CD4-positive, alpha-beta T cell (primary cell): Measurements from ENCODE around the gene POLL. TPM values are rescaled to one million over a fixed set of nuclear protein-coding genes. Genes with fewer than 3 reads are reported as not detected.

Source experiments
- ATAC-seq: fragments of 200-7000 bp; cut with Tn5 transposase; one replicate; pipeline ENCODE4 v1.10.0; 2022; ENCODE audit warnings: mild to moderate bottlenecking; ENCODE audit not compliant: poor library complexity
- CTCF ChIA-PET: fragments of 350-600 bp; sonication (Branson Sonifier 250); formaldehyde crosslinking; loops from one replicate; lab custom pipeline; 2021; ENCODE audit warnings: antibody characterized with exemption, inconsistent platforms; lab: Charles Lee
- POLR2A ChIA-PET: fragments of 350-600 bp; sonication (Branson Sonifier 250); formaldehyde crosslinking; loops from one replicate; lab custom pipeline; 2021; ENCODE audit warnings: antibody characterized with exemption, inconsistent platforms; lab: Charles Lee
- DNase-seq, 14 experiments: peaks; one replicate each; pipeline ENCODE4 v3.0.0-alpha.2; 2013 to 2020; ENCODE audit warnings: mixed read lengths in 2 of 14
- H3K27ac ChIP-seq, 2 donors: one replicate each; pipeline versions ENCODE4 v1.5.1 to v1.7.0; 2013; ENCODE audit warnings: low read length in 2 of 2, low read depth in 1 of 2, mild to moderate bottlenecking in 1 of 2
- H3K27me3 ChIP-seq, 2 experiments: 1 replicate in 1 of 2; 2 replicates in 1 of 2; pipeline versions ENCODE4 v1.6.1 to v1.7.0; 2013; ENCODE audit warnings: low read length in 2 of 2, control low read depth in 1 of 2, mild to moderate bottlenecking in 1 of 2, moderate library complexity in 1 of 2; ENCODE audit not compliant: insufficient read depth in 2 of 2, control insufficient read depth in 1 of 2
- H3K36me3 ChIP-seq: one replicate; pipeline ENCODE4 v1.6.1; 2013; ENCODE audit warnings: low read length, control low read depth; ENCODE audit not compliant: insufficient read depth
- H3K4me1 ChIP-seq: one replicate; pipeline ENCODE4 v1.6.1; 2013; ENCODE audit warnings: low read length, control low read depth; ENCODE audit not compliant: insufficient read depth
- H3K4me3 ChIP-seq: one replicate; pipeline ENCODE4 v1.5.1; 2013; ENCODE audit warnings: mild to moderate bottlenecking, low read length, moderate library complexity
- H3K9me3 ChIP-seq, 2 experiments: 1 replicate in 1 of 2; 2 replicates in 1 of 2; pipeline versions ENCODE4 v1.6.1 to v1.7.0; 2013; ENCODE audit warnings: low read length in 2 of 2, mild to moderate bottlenecking in 2 of 2, control low read depth in 1 of 2, moderate library complexity in 1 of 2; ENCODE audit not compliant: control insufficient read depth in 1 of 2, insufficient read depth in 1 of 2
- H3K27ac Mint-ChIP-seq: one replicate; pipeline ENCODE4 v1.8.0; 2020; ENCODE audit warnings: mixed read lengths
- H3K27me3 Mint-ChIP-seq: one replicate; pipeline ENCODE4 v1.8.0; 2021; ENCODE audit warnings: mixed read lengths
- H3K36me3 Mint-ChIP-seq: one replicate; pipeline ENCODE4 v1.8.0; 2021; ENCODE audit warnings: low read depth, mixed read lengths
- H3K4me1 Mint-ChIP-seq: one replicate; pipeline ENCODE4 v1.8.0; 2021; ENCODE audit warnings: low read depth, mixed read lengths
- H3K4me3 Mint-ChIP-seq: one replicate; pipeline ENCODE4 v1.8.0; 2020; ENCODE audit warnings: mild to moderate bottlenecking, mixed read lengths
- H3K9me3 Mint-ChIP-seq: one replicate; pipeline ENCODE4 v1.8.0; 2020; ENCODE audit warnings: mixed read lengths
- intact Hi-C, 2 experiments: fragments of 100-400 bp; cut with DNase I in 1 of 2; cut with micrococcal nuclease in 1 of 2; formaldehyde crosslinking; loops; one replicate each; pipeline versions ENCODE4 v1.15.1 to v1.9.0; 2023 to 2025; cut with DNase I, micrococcal nuclease
- total RNA-seq, 174 experiments: library from RNA in 2 of 174; stranded (reverse) in 2 of 174; gene quantifications; one replicate each; pipeline ENCODE4 v1.2.3 and lab custom pipeline; 2021 to 2026
- TF ChIP-seq, protein P1 (sequence below): fragments of 200-600 bp; IDR thresholded peaks from one replicate; pipeline ENCODE4 v1.8.0; 2022; ENCODE audit warnings: antibody characterized with exemption, mild to moderate bottlenecking

POLL gene
- total RNA-seq, 2 experiments from 2014 or later: 23.3 to 24.3 TPM

DNA sequence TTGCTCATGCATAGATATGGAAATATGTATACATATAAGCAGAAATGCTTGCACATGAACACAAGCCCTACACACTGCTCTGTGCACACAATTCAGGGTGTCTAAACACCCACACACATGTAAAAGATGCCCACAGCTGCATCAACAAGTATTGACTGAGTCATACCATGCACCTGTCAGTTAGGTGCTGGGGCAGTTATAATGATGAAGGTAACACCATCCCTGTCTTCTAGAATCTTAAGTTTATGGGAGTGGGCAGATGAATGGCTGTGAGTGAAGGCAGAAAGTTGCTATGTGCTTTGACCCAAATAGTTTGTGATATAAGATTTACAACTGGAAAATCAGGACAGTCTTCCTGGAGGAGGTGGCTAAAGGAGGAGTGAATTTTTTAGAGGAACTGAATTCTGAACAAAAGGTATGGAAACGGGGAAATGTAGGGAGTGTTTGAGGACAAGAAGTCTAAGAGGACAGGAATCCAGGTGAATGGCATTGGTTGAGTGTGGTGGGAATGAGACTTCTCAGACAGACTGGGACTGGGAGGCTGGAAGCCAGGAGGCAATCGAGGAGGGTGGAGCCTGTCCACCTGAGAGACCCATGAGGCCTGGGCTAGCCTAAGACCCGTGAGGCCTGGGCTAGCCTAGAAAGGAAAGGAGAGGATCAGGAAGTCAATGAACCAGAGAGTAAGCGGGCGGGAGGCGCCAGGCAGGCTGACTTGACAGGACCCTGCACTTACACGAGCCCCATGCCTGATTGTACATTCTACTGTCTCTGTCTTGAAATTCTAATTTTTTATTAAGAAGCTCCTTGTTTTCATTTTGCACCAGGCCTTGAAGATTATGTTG is 20.7 kb downstream of the POLL start:
- H3K4me1 ChIP-seq: peaks cover 28% of the 10 kb centered on the region
- H3K4me3 Mint-ChIP-seq: no peak overlapping the region
- no peak for DNase-seq
- CTCF ChIA-PET: interaction anchor here (0.7 kb wide), 1 partner anchor 101 kb away, joined by 3 read pairs; no protein-coding TSS in a partner anchor
- H3K36me3 Mint-ChIP-seq: no peaks in the 10 kb centered on the region
- no peaks in the 10 kb centered on the region for H3K36me3 ChIP-seq
- intact Hi-C loops: loop anchor here in 1 of 2 experiments (1.0 to 10.0 kb wide), 2 partner anchors 293 to 353 kb away; no protein-coding TSS in a partner anchor
- peaks cover 65% of the 10 kb centered on the region for H3K27me3 Mint-ChIP-seq
- no peak for ATAC-seq
- H3K27me3 ChIP-seq: peaks cover 46 to 49% of the 10 kb centered on the region in 2 experiments
- H3K4me1 Mint-ChIP-seq: no peaks in the 10 kb centered on the region
- TF ChIP-seq, protein P1, sequence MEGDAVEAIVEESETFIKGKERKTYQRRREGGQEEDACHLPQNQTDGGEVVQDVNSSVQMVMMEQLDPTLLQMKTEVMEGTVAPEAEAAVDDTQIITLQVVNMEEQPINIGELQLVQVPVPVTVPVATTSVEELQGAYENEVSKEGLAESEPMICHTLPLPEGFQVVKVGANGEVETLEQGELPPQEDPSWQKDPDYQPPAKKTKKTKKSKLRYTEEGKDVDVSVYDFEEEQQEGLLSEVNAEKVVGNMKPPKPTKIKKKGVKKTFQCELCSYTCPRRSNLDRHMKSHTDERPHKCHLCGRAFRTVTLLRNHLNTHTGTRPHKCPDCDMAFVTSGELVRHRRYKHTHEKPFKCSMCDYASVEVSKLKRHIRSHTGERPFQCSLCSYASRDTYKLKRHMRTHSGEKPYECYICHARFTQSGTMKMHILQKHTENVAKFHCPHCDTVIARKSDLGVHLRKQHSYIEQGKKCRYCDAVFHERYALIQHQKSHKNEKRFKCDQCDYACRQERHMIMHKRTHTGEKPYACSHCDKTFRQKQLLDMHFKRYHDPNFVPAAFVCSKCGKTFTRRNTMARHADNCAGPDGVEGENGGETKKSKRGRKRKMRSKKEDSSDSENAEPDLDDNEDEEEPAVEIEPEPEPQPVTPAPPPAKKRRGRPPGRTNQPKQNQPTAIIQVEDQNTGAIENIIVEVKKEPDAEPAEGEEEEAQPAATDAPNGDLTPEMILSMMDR: no peak
- H3K27ac ChIP-seq: no peak overlapping the region
- no peak overlapping the region for H3K27ac Mint-ChIP-seq
- H3K9me3 ChIP-seq: peaks cover 0 to 13% of the 10 kb centered on the region in 2 experiments
- H3K9me3 Mint-ChIP-seq: no peaks in the 10 kb centered on the region
- H3K4me3 ChIP-seq: no peak overlapping the region
- POLR2A ChIA-PET: no interaction called here

- TF ChIP-seq, protein P1: no peak
- DNase-seq (peak in 1 of 14 experiments; percentile 14), ATAC-seq (no peak)
- H3K27ac ChIP-seq: no peak overlapping the region
- Mint-ChIP-seq H3K27me3 (peaks cover 65% of the 10 kb centered on the region), H3K4me1 (no peaks in the 10 kb centered on the region), H3K27ac (no peak overlapping the region), H3K4me3 (no peak overlapping the region), H3K36me3 (no peaks in the 10 kb centered on the region), H3K9me3 (no peaks in the 10 kb centered on the region)
- CTCF ChIA-PET: no interaction called here
- H3K9me3 ChIP-seq: peaks cover 0 to 13% of the 10 kb centered on the region in 2 experiments
- peaks cover 48 to 49% of the 10 kb centered on the region in 2 experiments for H3K27me3 ChIP-seq
- POLR2A ChIA-PET: no interaction called here
- H3K4me1 ChIP-seq: peaks cover 28% of the 10 kb centered on the region
- H3K36me3 ChIP-seq: no peaks in the 10 kb centered on the region
- intact Hi-C loops: loop anchor here in 1 of 2 experiments (1.0 to 10.0 kb wide), 2 partner anchors 292 to 352 kb away; no protein-coding TSS in a partner anchor
- H3K4me3 ChIP-seq: no peak overlapping the region
Measured at GRCh38 chr10:101566333-101567164, 21.5 kb downstream of the POLL start.

DNA sequence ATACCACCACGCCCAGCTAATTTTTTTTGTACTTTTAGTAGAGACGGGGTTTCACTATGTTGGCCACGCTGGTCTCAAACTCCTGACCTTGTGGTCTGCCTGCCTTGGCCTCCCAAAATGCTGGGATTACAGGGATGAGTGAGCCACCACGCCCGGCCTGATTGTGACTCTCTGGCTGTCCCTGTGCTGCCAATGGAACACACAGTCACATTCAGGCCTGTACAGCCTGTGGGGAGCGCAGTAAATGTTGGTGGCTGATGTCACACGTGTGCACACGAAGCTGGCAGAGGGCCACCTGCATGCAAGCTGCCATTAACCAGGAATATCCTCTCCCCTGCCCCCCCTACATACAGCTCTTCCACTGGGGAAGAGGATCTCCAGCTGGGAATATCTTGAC is 22.1 kb downstream of the POLL start:
- no peak for DNase-seq
- H3K27ac Mint-ChIP-seq: no peak overlapping the region
- Histone ChIP-seq H3K27me3 (peaks cover 48 to 49% of the 10 kb centered on the region in 2 experiments), H3K36me3 (no peaks in the 10 kb centered on the region), H3K4me3 (no peak overlapping the region), H3K9me3 (peaks cover 0 to 13% of the 10 kb centered on the region in 2 experiments), H3K27ac (no peak overlapping the region), H3K4me1 (peaks cover 27% of the 10 kb centered on the region)
- ATAC-seq: no peak
- intact Hi-C loops: loop anchor here in 1 of 2 experiments (10.0 kb wide), 1 partner anchor 291 kb away; no protein-coding TSS in a partner anchor
- no peaks in the 10 kb centered on the region for H3K4me1 Mint-ChIP-seq
- no peaks in the 10 kb centered on the region for H3K36me3 Mint-ChIP-seq
- TF ChIP-seq, protein P1: no peak
- no peak overlapping the region for H3K4me3 Mint-ChIP-seq
- H3K27me3 Mint-ChIP-seq: peaks cover 65% of the 10 kb centered on the region
- ChIA-PET CTCF (no interaction called here), POLR2A (no interaction called here)
- no peaks in the 10 kb centered on the region for H3K9me3 Mint-ChIP-seq
